GM12865 (cell line): ENCODE measurements around the gene WDR41.

Experiments used
- DNase-seq: peaks from one replicate; pipeline ENCODE4 v3.0.0; 2010; ENCODE audit warnings: low read depth
- H3K4me3 ChIP-seq: 2 replicates; pipeline ENCODE4 v1.5.1; 2011; ENCODE audit warnings: mild to moderate bottlenecking, low read depth, low read length, control low read depth
- TF ChIP-seq, protein P1 (sequence below): IDR thresholded peaks from 2 replicates; pipeline ENCODE4 v1.5.1; 2011; ENCODE audit warnings: low read length, control low read depth, low read depth, inconsistent platforms; ENCODE audit not compliant: insufficient read depth; ENCODE audit errors: missing control alignments

Gene WDR41

DNA sequence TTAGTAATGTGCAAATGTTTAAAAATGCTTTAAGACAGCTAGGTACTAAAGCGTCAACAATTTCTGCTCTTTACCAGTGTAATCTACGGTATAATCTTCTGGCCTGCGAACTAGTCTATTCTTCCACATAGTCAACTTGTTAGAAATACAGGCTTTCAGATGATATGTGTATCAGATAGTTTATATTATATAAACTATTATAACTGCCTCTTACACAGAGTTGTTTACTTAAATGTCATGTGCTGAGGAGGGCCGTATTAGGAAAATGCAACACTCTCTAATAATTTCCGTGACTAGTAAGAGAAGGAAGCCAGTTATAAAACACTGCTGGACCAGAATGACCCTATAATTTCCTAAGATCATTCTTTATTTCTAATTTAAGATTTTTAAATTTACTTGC, 63.6 kb downstream of the WDR41 start:
- TF ChIP-seq, protein P1, sequence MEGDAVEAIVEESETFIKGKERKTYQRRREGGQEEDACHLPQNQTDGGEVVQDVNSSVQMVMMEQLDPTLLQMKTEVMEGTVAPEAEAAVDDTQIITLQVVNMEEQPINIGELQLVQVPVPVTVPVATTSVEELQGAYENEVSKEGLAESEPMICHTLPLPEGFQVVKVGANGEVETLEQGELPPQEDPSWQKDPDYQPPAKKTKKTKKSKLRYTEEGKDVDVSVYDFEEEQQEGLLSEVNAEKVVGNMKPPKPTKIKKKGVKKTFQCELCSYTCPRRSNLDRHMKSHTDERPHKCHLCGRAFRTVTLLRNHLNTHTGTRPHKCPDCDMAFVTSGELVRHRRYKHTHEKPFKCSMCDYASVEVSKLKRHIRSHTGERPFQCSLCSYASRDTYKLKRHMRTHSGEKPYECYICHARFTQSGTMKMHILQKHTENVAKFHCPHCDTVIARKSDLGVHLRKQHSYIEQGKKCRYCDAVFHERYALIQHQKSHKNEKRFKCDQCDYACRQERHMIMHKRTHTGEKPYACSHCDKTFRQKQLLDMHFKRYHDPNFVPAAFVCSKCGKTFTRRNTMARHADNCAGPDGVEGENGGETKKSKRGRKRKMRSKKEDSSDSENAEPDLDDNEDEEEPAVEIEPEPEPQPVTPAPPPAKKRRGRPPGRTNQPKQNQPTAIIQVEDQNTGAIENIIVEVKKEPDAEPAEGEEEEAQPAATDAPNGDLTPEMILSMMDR = no peak
- DNase-seq = no peak
- no peak overlapping the region for H3K4me3 ChIP-seq

DNA sequence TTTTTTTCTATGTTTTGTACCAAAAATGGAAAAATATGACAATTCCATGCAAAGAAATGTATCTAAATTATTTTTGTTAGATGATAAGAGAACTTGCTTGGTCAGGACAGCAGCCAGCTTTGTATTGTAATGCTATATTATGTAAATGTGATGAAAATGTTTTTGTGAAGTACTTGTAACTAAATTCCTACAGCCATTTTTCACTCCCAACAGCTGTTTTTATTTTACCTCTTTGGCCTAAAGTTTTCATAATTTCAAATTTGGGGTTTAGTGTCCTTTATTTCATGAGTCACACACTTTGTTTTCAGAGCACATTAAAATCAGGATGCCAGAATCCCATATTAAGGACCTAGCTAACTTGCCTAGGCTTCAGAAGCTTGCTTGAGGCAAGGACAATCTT, 64.1 kb downstream of the WDR41 start:
- TF ChIP-seq, protein P1 = no peak

DNA sequence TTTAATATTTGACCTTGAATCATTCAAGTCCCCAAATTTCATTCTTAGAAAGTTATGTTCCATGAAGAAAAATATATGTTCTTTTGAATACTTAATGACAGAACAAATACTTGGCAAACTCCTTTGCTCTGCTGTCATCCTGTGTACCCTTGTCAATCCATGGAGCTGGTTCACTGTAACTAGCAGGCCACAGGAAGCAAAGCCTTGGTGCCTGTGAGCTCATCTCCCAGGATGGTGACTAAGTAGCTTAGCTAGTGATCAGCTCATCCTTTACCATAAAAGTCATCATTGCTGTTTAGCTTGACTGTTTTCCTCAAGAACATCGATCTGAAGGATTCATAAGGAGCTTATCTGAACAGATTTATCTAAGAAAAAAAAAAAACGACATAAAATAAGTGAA, 65.4 kb downstream of the WDR41 start:
- no peak for DNase-seq
- no peak overlapping the region for H3K4me3 ChIP-seq
- TF ChIP-seq, protein P1 = no peak

More for the DNA sequence above, 64.1 kb downstream of the WDR41 start:
- H3K4me3 ChIP-seq = no peak overlapping the region
- DNase-seq = no peak

DNA sequence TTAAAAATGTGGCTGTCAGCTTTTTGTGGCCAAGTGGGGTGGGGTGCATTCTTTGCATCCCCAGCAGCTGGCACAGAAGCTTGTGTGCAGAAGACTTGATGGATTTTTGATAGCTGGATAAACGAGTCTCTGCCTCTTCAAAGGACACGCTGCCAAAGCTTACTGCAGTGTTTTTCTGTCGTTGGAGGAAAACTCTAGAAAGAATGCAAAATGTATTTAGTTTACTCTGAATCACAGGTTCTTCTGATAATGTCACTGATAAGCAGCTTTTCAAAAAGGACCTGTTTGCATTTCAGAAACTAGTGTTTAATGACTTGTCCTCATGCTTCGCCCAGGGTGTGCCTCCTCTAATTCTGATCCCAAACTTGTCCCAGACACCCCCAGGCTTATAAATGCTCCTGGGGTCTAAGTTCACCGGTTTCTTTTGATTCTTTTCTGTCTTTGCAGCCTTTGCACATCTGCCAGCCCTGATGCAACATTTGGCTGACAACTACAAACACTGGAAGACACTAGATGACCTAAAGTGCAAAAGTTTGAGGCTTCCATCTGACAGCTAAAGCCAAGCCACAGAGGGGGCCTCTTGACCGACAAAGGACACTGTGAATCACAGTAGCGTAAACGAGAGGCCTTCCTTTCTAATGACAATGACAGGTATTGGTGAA, 66.0 kb downstream of the WDR41 start:
- DNase-seq = no peak
- no peak overlapping the region for H3K4me3 ChIP-seq
- TF ChIP-seq, protein P1 = no peak

DNA sequence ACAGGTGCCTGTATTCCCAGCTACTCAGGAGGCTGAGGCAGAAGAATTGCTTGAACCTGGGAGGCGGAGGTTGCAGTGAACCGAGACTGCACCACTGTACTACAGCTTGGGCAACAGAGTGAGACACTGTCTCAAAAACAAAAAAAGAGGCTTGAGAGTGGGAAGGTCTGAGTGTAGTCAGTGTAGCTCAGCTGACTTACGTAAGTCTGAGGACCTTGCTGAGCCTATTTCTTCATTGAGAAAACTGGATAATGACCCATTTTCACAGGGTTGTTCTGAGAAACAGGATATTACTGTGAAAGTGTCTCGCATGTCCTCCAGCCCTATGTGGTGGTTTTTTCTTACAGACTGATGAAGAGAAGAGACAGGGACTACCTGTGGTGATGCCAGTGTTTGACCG, 66.7 kb downstream of the WDR41 start:
- TF ChIP-seq, protein P1 = no peak
- no peak for DNase-seq
- no peak overlapping the region for H3K4me3 ChIP-seq

DNA sequence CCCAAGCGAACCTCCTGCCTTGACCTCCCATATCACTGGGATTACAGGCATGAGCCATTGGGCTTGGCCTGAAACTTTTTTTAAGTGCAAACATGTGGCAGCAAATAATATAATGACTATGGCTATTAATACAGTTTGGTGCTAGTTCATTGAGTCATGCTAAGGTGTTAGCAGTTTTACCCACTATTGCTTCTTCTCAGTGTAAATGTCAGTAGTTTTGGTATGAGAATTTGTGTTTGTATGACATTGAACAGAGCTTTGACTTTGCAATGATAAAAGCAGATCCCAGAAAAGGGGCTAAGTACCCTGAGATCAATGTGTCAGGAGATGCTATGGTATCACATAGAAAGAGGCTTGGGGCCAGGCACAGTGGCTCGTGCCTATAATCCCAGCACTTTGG, 67.2 kb downstream of the WDR41 start:
- DNase-seq = no peak
- no peak overlapping the region for H3K4me3 ChIP-seq
- TF ChIP-seq, protein P1 = no peak

DNA sequence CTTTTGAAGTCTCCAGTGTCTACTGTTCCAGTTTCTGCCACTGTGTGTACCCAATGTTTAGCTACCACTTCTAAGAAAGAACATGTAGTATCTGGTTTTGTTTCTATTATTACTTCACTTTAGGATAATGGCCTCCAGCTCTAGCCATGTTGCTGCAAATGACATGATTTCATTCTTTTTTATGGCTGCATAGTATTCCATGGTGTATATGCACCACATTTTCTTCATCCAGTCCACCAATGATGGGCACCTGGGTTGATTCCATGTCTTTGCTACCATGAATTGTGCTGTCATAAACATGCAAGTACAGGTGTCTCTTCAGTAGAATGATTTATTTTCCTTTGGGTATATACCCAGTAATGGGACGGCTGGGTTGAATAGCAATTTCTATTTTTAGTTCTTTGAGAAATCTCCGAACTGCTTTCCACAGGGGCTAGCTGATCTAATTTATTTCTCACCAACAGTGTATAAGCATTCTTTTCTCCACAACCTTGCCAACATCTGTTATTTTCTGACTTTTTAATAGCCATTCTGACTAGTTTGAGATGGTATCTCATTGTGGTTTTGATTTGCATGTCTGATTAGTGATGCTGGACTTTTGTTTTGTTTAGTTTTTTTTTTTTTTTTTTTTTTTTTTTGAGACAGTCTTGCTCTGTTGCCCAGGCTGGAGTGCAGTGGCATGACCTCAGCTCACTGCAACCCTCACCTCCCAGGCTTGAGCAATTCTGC, 68.9 kb downstream of the WDR41 start:
- TF ChIP-seq, protein P1 = no peak

More for the DNA sequence above, 68.9 kb downstream of the WDR41 start:
- DNase-seq = no peak
- no peak overlapping the region for H3K4me3 ChIP-seq
